ENCODE data around the gene BOC.

BOC gene

DNA sequence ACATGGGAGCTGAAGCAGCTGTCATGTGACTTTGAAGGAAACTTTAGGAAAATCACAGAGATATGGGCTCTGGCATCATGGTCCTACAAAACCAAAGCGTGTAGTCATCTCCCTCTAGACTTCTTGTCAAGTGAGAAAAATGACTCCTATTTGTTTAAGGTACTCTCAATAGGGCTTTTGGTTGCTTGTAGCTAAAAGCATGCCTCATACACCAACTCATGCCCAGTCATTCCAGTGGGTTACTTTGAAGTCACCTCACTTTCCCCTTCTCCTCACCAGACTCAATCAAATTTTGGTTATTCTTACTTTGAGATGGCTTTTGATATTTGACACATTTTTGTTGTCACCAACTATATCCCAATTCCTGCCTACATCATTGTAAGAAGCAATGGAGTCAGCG is 81.6 kb downstream of the BOC start:
- DNase-seq, result no peak

DNA sequence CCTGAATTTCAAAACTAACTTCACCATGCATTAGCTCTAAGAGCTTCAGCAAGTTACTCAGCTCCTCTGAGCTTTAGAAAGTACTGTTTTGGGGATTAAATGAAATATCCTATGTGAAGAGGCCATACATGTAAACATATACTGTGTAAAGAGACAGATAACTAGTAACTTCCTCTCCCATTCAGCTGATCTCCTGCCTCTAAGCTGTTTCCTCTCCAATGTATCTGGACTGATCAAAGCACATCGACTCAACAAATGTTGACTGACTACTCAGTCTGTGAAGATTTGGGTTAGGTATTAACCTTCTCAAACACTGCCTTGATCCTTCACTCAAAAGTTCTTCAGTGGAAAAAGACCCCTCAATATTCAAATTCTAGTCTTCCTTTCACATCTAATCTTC is 82.0 kb downstream of the BOC start:
- no peak for DNase-seq

DNA sequence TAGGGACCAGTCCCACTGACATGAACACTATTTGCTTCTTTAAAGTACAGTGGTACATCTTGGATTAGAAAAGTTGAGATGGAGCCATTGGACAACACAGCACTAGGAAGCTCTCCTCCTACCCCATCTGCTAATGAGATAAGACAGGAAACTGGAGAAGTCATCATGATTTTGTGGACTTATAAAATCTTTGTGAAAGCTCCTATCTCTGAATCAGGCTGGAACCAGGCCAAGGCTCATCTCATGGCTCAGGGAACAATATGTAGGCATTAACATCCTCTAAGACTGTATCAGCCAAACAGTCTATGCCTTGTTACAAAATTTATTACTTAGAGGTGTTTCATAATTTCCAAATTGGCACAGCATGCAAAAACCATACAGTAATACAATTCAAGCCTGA is 84.1 kb downstream of the BOC start:
- DNase-seq, result no peak

DNA sequence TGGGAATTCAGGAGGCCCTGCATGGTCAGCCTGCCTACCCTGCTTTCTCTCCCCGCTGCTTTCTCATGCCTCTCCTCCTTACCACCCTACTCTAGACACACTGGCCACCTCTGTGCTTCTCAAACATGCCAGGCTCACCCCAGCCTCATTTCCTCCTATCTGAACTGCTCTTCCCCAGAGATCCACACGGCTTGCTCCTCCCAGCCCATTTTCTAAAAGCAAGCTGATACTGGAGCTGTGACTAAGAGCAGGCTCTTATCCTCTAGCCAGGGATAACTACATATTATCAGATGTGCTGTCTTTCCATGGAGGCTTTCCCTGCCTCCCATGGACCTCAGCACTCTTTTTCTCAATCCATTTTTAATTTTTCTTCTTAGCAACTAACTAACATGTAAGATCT is 85.9 kb downstream of the BOC start:
- no peak for DNase-seq

DNA sequence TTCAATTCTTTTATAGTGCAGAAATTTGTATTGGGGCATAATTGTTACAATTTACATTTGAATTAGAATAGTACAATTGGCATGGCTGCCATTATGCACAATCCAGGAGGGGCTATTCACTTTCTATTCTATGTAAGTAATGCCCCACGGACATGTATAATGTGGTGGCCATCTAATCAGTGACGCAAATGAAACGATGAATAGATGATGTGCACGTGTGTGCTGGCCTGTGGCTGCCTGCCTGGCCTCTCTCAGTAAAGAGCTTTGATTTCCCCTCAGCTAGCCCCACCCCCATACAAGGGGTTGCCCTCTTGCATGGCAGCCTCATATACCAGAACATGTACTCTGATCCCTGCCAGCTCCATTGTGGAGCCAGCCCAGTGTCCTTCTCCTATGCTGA is 86.5 kb downstream of the BOC start:
- no peak for DNase-seq

DNA sequence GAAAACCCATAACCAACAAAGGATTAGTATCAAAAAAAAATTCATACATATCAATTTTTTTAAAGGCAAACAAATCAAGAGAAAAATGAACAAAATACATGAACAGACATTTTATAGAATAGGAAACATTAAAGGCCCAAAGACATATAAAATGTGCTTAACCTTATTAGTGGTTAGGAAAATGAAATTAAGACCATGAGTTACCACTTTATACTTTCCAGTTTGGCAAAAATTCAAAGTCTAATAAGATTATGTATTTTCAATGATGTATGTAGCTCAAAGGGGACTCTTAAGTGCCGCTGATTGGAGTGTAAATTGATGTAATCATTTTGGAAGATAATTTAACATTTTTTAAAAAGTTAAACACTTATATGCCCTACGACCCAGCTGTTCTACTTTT is 89.2 kb downstream of the BOC start:
- no peak for DNase-seq

DNA sequence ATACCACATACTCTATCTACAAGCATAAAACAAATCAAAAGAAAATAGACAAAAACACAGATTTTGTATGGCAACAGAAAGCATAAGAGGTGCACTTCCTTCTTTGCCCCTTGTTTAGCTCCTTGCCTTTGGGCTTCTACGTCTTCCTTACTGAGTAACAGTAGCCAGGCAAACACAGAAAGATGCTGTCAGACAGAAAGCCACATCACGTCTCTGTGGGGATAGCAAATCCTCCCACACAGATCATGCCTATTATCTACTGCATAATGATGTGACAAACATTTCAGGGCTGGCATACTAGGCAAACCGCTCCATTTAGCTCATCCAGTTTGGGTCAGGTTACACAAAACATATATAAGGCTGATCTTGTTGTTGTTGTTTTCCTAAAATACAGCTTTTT is 92.7 kb downstream of the BOC start:
- no peak for DNase-seq

DNA sequence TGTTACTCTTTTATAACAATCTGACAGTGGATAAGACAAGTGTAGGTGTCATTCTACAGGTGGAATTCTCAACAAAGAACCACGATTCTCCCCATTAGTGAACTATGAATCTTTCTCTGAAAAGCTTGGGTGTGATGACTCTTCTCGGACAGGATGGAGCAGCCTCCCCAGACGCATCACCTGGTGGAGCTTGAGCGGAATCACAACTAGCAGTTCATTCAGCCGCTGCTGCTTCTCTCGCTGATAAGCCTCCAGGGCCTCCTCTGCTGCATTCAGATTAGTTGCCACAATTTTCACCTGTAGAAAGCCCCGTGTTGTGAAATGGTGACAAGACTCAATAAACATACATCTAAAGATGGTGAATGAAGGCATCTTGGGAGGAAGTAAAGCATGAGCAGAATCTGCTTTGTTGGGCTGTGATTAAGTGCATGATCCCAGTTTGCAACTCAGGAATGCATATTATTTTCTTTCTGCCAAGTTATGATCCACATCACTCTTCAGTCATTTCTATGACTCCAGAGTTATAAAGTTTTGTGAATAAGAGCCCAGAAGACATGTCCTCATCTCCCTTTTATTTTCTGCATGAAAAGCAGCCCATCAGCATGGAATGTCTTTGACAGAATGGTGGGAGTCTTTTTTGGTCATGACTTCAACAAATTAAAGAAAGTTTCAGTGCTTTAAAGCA is 93.6 kb downstream of the BOC start:
- no peak for DNase-seq

DNA sequence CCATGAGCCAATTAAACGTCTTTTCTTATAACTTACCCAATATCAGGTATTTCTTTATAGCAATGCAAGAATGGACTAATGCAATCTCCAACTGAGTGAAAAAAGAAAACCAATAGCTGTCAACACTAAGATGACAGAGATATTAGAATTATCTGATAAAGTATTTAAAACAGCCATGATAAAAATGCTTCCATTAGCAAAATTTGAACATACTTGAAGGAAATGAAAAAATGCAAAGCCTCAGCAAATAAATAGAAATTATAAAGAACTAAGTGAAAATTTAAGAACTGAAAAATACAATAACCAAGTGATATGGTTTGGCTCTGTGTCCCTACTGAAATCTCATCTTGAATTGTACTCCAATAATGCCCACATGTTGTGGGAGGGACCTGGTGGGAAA is 99.6 kb downstream of the BOC start:
- DNase-seq, result no peak

DNA sequence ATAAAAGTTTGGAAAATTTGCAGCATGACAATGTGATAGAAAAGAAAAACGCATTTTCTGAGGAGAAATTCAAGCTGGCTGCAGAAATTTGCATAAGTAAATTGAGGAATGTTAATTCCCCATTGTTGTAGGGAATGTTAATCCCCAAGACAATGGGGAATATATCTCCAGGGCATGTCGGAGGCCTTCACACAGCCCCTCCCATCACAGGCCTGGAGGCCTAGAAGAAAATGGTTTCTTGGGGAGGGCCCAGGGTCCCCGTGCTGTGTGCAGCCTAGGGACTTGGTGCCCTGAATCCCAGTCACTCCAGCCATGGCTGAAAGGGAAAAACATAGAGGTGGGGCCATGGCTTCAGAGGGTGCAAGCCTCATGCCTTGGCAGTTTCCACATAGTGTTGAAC is 101.1 kb downstream of the BOC start:
- DNase-seq, result no peak

DNA sequence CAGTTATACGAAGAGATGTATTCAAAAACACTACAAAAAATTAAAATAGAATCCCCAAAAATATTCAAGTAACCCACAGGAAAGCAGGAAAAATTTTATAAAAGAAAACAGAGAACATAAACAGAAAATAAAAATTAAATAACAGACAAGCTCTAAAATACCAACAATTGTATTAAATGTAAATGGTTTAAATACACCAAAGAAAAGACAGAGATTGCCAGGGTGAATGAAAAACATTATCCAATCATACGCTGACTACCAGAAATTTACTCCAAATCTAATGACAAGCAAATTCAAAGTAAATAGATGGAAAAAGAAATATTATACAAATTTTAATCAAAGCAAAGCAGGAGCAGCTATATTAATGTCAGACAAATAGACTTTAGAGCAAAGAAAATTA is 103.6 kb downstream of the BOC start:
- DNase-seq, result no peak

DNA sequence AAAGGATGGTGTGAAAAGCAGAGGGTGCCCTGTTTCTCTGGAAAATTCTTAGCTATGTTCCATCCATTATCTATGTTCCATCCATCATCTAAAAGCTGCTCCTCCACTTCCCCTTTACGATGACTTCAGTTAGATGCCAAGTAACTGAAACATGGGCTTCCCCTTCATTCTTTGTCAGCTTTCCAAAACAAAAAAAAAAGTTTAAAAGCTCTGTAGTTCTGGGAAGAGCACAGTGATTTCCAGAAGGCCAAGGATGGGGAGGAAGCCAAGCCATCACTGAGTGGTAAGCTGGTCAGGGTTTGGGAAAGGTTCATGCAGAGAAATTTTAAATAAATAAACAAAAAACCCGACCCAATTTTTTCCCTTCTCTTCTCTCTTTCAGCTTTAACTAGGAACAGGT is 118.4 kb downstream of the BOC start:
- DNase-seq, result no peak

DNA sequence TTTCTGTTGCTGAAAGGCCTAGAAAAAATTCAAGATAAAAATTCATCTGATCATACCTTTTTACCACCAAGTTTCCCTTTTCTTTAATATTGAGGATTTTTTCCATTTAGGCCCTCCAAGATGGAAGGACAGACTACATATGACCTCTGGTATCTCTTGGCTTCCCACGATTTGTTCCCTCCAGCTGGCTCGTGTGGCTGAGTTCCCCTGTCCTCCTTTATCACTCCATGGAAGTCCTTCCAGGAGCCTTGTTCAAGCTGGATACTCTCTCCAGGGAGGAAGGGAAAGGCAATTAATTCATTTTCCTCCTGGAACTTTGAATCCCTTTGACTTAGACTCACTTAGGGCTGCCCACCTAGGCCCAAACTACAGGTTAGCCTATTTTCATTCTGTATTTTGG is 119.4 kb downstream of the BOC start:
- DNase-seq, result no peak

DNA sequence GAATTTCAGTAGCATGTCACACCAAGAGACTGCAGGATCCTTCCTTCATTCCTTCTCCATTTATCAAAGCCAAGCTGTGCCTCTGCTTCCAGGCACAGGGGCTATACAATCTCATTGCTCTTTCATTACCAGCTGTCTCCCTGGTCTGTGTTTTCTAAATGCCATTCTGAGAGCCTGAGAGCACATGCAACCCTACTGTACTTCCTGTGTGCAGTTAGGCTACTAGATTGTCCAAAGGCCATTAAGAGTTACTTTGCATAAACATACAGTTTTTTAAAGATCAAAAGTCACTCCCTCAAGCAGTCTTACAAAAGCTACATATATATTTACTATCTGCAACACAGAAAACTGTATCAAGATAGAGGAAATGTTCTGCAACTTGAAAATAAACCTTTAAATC is 119.8 kb downstream of the BOC start:
- no peak for DNase-seq

Data from activated gamma-delta T cell (primary cell).